Stomach (tissue), 4 donors: ENCODE data around the gene KCNJ12.

Experiments used
- POLR2A ChIP-seq, 4 donors: fragments of 450-650 bp; IDR thresholded peaks; one replicate each; pipeline ENCODE4 v1.6.1; 2016; ENCODE audit warnings: antibody characterized with exemption in 4 of 4, control low read depth in 2 of 4, mild to moderate bottlenecking in 1 of 4, moderate library complexity in 1 of 4
- TF ChIP-seq, protein P1 (sequence below), 7 experiments: fragments of 450-650 bp in 4 of 7; fragments of 200-600 bp in 3 of 7; sonication (generic) in 3 of 7; IDR thresholded peaks; one replicate each; pipeline ENCODE4 v1.5.1; 2016 to 2019; ENCODE audit warnings: antibody characterized with exemption in 7 of 7, control low read depth in 2 of 7, mild to moderate bottlenecking in 1 of 7

DNA sequence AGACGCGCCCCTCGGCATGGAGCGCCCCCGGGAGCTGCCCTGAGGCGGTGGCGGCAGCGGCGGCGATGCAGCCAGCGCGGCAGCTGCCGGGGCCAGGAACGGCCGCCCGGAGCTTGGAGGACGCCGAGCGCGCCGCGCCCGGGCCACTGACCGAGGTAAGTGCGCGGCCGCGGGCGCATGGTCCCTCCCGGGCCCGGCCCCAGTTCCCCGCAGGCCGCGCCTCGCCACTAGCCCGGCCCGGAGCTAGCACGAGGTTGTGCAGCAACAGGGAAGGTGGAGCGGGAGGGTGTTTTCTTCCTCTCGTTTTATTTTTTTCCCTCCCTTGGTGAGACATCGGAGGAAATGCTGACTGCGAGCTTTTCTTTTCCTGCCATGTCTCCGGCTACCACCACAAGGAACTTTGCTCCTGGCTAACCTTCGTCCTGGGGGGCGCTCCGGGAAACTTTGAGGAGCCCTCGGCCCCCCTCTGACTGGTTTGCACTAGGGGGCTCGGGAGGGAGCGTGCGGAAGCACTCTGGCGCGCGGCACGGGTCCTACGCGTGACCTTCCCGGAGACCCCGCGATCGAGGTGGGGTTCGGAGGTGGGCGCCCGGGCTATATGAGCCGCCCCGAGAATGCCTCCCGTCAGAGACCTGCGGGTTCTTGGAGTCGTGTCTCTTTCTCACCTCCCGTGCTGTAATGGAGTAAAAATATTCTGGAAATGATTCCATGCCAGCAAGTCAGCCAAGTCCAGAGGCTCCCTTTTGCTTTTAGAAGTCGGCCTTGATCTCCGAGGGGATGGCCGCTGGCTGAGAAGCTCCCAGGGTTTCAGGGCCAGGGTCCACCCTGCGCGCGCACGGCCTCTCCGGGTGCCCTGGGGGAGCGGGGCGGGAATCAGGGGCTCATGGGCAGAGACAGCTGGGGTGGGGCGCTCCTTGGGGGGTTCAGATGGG, 868 bp downstream of the KCNJ12 start:
- no peak for TF ChIP-seq POLR2A (IDR thresholded peaks at IDR 0.05)
- TF ChIP-seq, protein P1, sequence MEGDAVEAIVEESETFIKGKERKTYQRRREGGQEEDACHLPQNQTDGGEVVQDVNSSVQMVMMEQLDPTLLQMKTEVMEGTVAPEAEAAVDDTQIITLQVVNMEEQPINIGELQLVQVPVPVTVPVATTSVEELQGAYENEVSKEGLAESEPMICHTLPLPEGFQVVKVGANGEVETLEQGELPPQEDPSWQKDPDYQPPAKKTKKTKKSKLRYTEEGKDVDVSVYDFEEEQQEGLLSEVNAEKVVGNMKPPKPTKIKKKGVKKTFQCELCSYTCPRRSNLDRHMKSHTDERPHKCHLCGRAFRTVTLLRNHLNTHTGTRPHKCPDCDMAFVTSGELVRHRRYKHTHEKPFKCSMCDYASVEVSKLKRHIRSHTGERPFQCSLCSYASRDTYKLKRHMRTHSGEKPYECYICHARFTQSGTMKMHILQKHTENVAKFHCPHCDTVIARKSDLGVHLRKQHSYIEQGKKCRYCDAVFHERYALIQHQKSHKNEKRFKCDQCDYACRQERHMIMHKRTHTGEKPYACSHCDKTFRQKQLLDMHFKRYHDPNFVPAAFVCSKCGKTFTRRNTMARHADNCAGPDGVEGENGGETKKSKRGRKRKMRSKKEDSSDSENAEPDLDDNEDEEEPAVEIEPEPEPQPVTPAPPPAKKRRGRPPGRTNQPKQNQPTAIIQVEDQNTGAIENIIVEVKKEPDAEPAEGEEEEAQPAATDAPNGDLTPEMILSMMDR (IDR thresholded peaks at IDR 0.05): no peak
